HepG2 (cell line): ENCODE data around the gene SCGB3A1. TPM values are rescaled to one million over a fixed set of nuclear protein-coding genes. Genes with fewer than 3 reads are reported as not detected.

Source experiments
- ATAC-seq: fragments of 200-7000 bp; cut with Tn5 transposase; 3 replicates; pipeline ENCODE4 v1.9.1; 2020; ENCODE audit warnings: mild to moderate bottlenecking, moderate library complexity
- BruUV-seq: library from RNA; stranded (reverse); fragments of 400-500 nt; replicated peaks from 2 replicates; lab custom pipeline; 2021; lab: Mats Ljungman, UMichigan
- CTCF ChIA-PET: fragments of 300-600 bp; formaldehyde crosslinking; extraction: SDS; loops from one replicate; lab custom pipeline; 2021; ENCODE audit warnings: low total read pairs, inconsistent platforms, low intra/inter-chr PET ratio; lab: Yijun Ruan, JAX
- POLR2A ChIA-PET: fragments of 350-600 bp; sonication (Branson Sonifier 250); formaldehyde crosslinking; loops from one replicate; lab custom pipeline; 2020; ENCODE audit warnings: antibody characterized with exemption, inconsistent platforms; lab: Yijun Ruan, JAX
- DNase-seq: peaks from one replicate; pipeline ENCODE4 v3.0.0-alpha.2; 2015; ENCODE audit warnings: low spot score
- FAIRE-seq: peaks from 3 replicates; lab custom pipeline; 2011; peaks lifted over from hg19 to GRCh38; lab: Jason Lieb, UNC
- H2AFZ ChIP-seq: one replicate; pipeline ENCODE4 v1.6.1; 2011; ENCODE audit warnings: low read length, inconsistent platforms
- H3K27ac ChIP-seq: fragments of 300-600 bp; 3 replicates; pipeline ENCODE4 v1.8.0; 2011; ENCODE audit warnings: mixed run types, mild to moderate bottlenecking, mixed read lengths, low read length, inconsistent platforms; ENCODE audit not compliant: insufficient read depth; ENCODE audit errors: extremely low read length
- H3K27me3 ChIP-seq, 2 experiments: fragments of 200-600 bp in 1 of 2; 2 replicates in 1 of 2; 3 replicates in 1 of 2; pipeline versions ENCODE4 v1.6.0 to v1.8.0; 2011; ENCODE audit warnings: low read length in 2 of 2, mild to moderate bottlenecking in 2 of 2, moderate library complexity in 2 of 2, inconsistent platforms in 1 of 2; ENCODE audit not compliant: insufficient read depth in 2 of 2, control insufficient read depth in 1 of 2
- H3K36me3 ChIP-seq, 2 experiments: fragments of 200-600 bp in 1 of 2; replicated peaks in 1 of 2; 2 replicates in 1 of 2; 3 replicates in 1 of 2; pipeline versions ENCODE4 v1.5.1 to v1.8.0; 2011; ENCODE audit warnings: low read length in 2 of 2, inconsistent platforms in 1 of 2; ENCODE audit not compliant: insufficient read depth in 2 of 2, control insufficient read depth in 1 of 2
- H3K4me1 ChIP-seq: 2 replicates; pipeline ENCODE4 v1.5.1; 2012; ENCODE audit warnings: low read length, inconsistent platforms; ENCODE audit not compliant: insufficient read depth
- H3K4me2 ChIP-seq: 2 replicates; pipeline ENCODE4 v1.6.0; 2011; ENCODE audit warnings: low read depth, low read length, inconsistent platforms
- H3K4me3 ChIP-seq, 3 experiments: fragments of 200-600 bp in 1 of 3; sonication (generic), shearing (Covaris generic) in 1 of 3; replicated peaks in 1 of 3; 2 replicates each; pipeline ENCODE4 v1.5.1; 2011 to 2016; ENCODE audit warnings: low read length in 3 of 3, inconsistent platforms in 2 of 3, low read depth in 2 of 3, mild to moderate bottlenecking in 2 of 3, control low read depth in 1 of 3, mixed read lengths in 1 of 3; ENCODE audit not compliant: insufficient read depth in 1 of 3
- H3K79me2 ChIP-seq: one replicate; pipeline ENCODE4 v1.6.1; 2011; ENCODE audit warnings: low read length, inconsistent platforms; ENCODE audit not compliant: insufficient read depth
- H3K9ac ChIP-seq: 2 replicates; pipeline ENCODE4 v1.6.0; 2011; ENCODE audit warnings: mild to moderate bottlenecking, low read depth, low read length, inconsistent platforms; ENCODE audit not compliant: insufficient read depth
- H3K9me3 ChIP-seq: 2 replicates; pipeline ENCODE4 v1.5.1; 2012; ENCODE audit warnings: mild to moderate bottlenecking, low read length
- H4K20me1 ChIP-seq: 2 replicates; pipeline ENCODE4 v1.6.0; 2011; ENCODE audit warnings: inconsistent platforms, mild to moderate bottlenecking, low read length, moderate library complexity; ENCODE audit not compliant: insufficient read depth
- ASH2L ChIP-seq: fragments of 300-600, 200-600 bp; sonication (generic); IDR thresholded peaks from 2 replicates; pipeline ENCODE4 v1.7.0; 2017; ENCODE audit warnings: low read depth, mild to moderate bottlenecking, moderate library complexity, mixed read lengths, low read length; ENCODE audit not compliant: insufficient read length
- EEA1 ChIP-seq: sonication (generic); formaldehyde crosslinking; IDR thresholded peaks from 2 replicates; pipeline ENCODE4 v1.5.1; 2020; ENCODE audit warnings: mild to moderate bottlenecking, missing genetic modification reagents, borderline replicate concordance
- ELF4 ChIP-seq: sonication (generic); formaldehyde crosslinking; IDR thresholded peaks from 2 replicates; pipeline ENCODE4 v1.5.0; 2020; ENCODE audit warnings: missing genetic modification reagents, mild to moderate bottlenecking, moderate library complexity, borderline replicate concordance
- KAT2B ChIP-seq: fragments of 150-350 bp; IDR thresholded peaks from 2 replicates; pipeline ENCODE4 v1.6.1; 2014; ENCODE audit warnings: low read depth, low read length, borderline replicate concordance
- MIER2 ChIP-seq: IDR thresholded peaks from 2 replicates; pipeline ENCODE4 v1.6.1; 2016; ENCODE audit warnings: missing biosample characterization, missing genetic modification reagents
- ZFP36 ChIP-seq: fragments of 150-350 bp; IDR thresholded peaks from 2 replicates; pipeline ENCODE4 v1.6.1; 2018; ENCODE audit warnings: borderline replicate concordance, low read length, low read depth; ENCODE audit not compliant: partially characterized antibody
- ZNF160 ChIP-seq: sonication (generic); formaldehyde crosslinking; IDR thresholded peaks from 2 replicates; pipeline ENCODE4 v1.8.0; 2022; ENCODE audit warnings: mild to moderate bottlenecking, inconsistent platforms, missing genetic modification reagents
- ZNF224 ChIP-seq: sonication (generic); formaldehyde crosslinking; IDR thresholded peaks from 2 replicates; pipeline ENCODE4 v1.5.0; 2020; ENCODE audit warnings: mild to moderate bottlenecking, missing genetic modification reagents
- ZNF264 ChIP-seq: sonication (generic); formaldehyde crosslinking; IDR thresholded peaks from 2 replicates; pipeline ENCODE4 v1.4.0; 2020; ENCODE audit warnings: missing genetic modification reagents
- WGBS: methylation state at CpG from one replicate; pipeline ENCODE4 v1.1.6; 2017; ENCODE audit warnings: low lambda C conversion rate; 5-methylcytosine and 5-hydroxymethylcytosine counted together
- in situ Hi-C: cut with HindIII; loops from 2 replicates; pipeline ENCODE4 v1.10.0; 2017; ENCODE audit warnings: low pct_unique_long_range_greater_than_20kb; ENCODE audit not compliant: extremely low pct_ligation_motif_present
- intact Hi-C: fragments of 100-400 bp; cut with micrococcal nuclease; formaldehyde crosslinking; loops from one replicate; pipeline ENCODE4 v1.10.0; 2022; ENCODE audit not compliant: unreplicated experiment
- polyA plus RNA-seq, 8 experiments: library from polyadenylated mRNA; depleted of rRNA in 3 of 8; stranded (reverse) in 7 of 8; unstranded in 1 of 8; fragments of >200 nt; fragmentation: Illumina TruSeq in 4 of 8; extraction: Trizol in 4 of 8; gene quantifications; 2 replicates each; pipeline versions ENCODE4 v1.2.1 to v1.2.3, GENCODE V29; 2011 to 2016; ENCODE audit warnings: low read depth in 4 of 8, missing spikeins in 1 of 8, mixed read lengths in 1 of 8; ENCODE audit not compliant: insufficient read depth in 1 of 8
- total RNA-seq, 5 experiments: library from RNA; depleted of rRNA; stranded (reverse); fragments of >200 nt; fragmentation: Illumina TruSeq; extraction: Trizol; gene quantifications; 2 replicates each; pipeline ENCODE4 v1.2.3, GENCODE V29; 2016; ENCODE audit warnings: low read depth in 1 of 5
- TF ChIP-seq, protein P1 (sequence below): sonication (generic); formaldehyde crosslinking; IDR thresholded peaks from 2 replicates; pipeline ENCODE4 v1.4.0; 2020; ENCODE audit warnings: mild to moderate bottlenecking, missing genetic modification reagents
- TF ChIP-seq, protein P2 (sequence below): sonication (generic); formaldehyde crosslinking; IDR thresholded peaks from 2 replicates; pipeline ENCODE4 v1.4.0; 2020; ENCODE audit warnings: mild to moderate bottlenecking, missing genetic modification reagents
- TF ChIP-seq, protein P3 (sequence below): sonication (generic); formaldehyde crosslinking; IDR thresholded peaks from 2 replicates; pipeline ENCODE4 v1.5.0; 2020; ENCODE audit warnings: missing genetic modification reagents, mild to moderate bottlenecking, borderline replicate concordance
- TF ChIP-seq, protein P4 (sequence below): IDR thresholded peaks from 2 replicates; pipeline ENCODE4 v1.6.1; 2012; ENCODE audit warnings: inconsistent platforms

The SCGB3A1 gene
- total and polyA plus RNA-seq, 2 of the 13 experiments (the other 11 are each of a cell fraction or from before 2014, with no cell fraction given) = not detected

DNA sequence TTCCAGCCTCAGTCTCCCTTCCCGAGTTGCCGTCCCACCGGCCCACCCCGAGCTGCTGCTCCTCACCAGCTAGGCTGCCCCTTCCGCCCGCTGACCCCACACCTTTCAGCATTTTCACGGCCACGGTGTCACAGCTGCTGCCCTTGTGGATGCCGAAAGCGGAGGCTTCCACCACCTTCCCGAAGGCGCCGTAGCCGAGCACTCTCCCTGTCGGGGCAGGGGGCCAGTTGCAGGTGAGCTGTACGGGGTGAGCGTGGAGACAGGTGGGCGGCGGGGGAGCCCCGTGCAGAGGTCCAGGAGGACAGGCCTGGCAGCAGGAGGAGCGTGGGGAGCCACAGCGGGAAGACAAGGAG is 28.2 kb upstream of the SCGB3A1 start:
- H3K9me3 ChIP-seq = no peaks in the 10 kb centered on the region
- H3K27me3 ChIP-seq = peaks cover 17 to 44% of the 10 kb centered on the region in 2 experiments; a peak in 4 of 5 replicates
- ATAC-seq = no peak
- in situ Hi-C loops (no loop called here), intact Hi-C loops (no loop called here)
- POLR2A ChIA-PET = no interaction called here
- no peak overlapping the region for H3K4me2 ChIP-seq
- no peaks in the 10 kb centered on the region for H3K79me2 ChIP-seq
- H4K20me1 ChIP-seq = no peaks in the 10 kb centered on the region
- no peaks in the 10 kb centered on the region for H3K4me1 ChIP-seq
- no peak for DNase-seq
- no peak for TF ChIP-seq MIER2 (CRISPR knock-in tag)
- TF ChIP-seq ELF4 = no peak
- TF ChIP-seq, protein P1, sequence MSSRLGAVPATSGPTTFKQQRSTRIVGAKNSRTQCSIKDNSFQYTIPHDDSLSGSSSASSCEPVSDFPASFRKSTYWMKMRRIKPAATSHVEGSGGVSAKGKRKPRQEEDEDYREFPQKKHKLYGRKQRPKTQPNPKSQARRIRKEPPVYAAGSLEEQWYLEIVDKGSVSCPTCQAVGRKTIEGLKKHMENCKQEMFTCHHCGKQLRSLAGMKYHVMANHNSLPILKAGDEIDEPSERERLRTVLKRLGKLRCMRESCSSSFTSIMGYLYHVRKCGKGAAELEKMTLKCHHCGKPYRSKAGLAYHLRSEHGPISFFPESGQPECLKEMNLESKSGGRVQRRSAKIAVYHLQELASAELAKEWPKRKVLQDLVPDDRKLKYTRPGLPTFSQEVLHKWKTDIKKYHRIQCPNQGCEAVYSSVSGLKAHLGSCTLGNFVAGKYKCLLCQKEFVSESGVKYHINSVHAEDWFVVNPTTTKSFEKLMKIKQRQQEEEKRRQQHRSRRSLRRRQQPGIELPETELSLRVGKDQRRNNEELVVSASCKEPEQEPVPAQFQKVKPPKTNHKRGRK (CRISPR knock-in tag) = no peak
- TF ChIP-seq, protein P2, sequence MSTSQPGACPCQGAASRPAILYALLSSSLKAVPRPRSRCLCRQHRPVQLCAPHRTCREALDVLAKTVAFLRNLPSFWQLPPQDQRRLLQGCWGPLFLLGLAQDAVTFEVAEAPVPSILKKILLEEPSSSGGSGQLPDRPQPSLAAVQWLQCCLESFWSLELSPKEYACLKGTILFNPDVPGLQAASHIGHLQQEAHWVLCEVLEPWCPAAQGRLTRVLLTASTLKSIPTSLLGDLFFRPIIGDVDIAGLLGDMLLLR (CRISPR knock-in tag) = no peak
- TF ChIP-seq EEA1 (CRISPR knock-in tag) = no peak
- no peak for TF ChIP-seq ZFP36
- TF ChIP-seq, protein P3, sequence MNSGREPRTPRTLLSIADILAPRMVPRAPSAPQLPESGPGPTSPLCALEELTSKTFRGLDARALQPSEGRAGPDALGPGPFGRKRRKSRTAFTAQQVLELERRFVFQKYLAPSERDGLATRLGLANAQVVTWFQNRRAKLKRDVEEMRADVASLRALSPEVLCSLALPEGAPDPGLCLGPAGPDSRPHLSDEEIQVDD (CRISPR knock-in tag) = no peak
- TF ChIP-seq, protein P4, sequence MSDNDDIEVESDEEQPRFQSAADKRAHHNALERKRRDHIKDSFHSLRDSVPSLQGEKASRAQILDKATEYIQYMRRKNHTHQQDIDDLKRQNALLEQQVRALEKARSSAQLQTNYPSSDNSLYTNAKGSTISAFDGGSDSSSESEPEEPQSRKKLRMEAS = no peak
- no peak for TF ChIP-seq ZNF264 (CRISPR knock-in tag)
- no peak for TF ChIP-seq KAT2B
- no peak for TF ChIP-seq ZNF224 (CRISPR knock-in tag)
- no peak for TF ChIP-seq ASH2L
- TF ChIP-seq ZNF160 (CRISPR knock-in tag) = no peak
- TF ChIP-seq, all 625 proteins: peak for 0
- Histone ChIP-seq H2AFZ (no peak overlapping the region), H3K9ac (no peak overlapping the region), H3K36me3 (no peaks in the 10 kb centered on the region), H3K4me3 (no peak overlapping the region), H3K27ac (no peak overlapping the region)
- FAIRE-seq = no peak
- 62% methylated on average over 17 of the region's 22 CpGs for WGBS
- BruUV-seq = no TSS peak
- CTCF ChIA-PET = no interaction called here
